GM12878 (cell line): Measurements from ENCODE around the gene YPEL3. TPM values are rescaled to one million over a fixed set of nuclear protein-coding genes. Genes with fewer than 3 reads are reported as not detected.

ENCODE experiments used
- CREM ChIP-seq: IDR thresholded peaks from 2 replicates; pipeline ENCODE4 v1.6.1; 2014; ENCODE audit warnings: antibody characterized with exemption, low read depth
- DPF2 ChIP-seq: fragments of 450-650 bp; IDR thresholded peaks from 2 replicates; pipeline ENCODE4 v1.6.1; 2017; ENCODE audit warnings: mild to moderate bottlenecking
- ELK1 ChIP-seq: IDR thresholded peaks from 2 replicates; pipeline ENCODE4 v1.6.1; 2012; ENCODE audit warnings: low read depth, low read length, improper control_type of control experiment
- HCFC1 ChIP-seq: fragments of 150-350 bp; IDR thresholded peaks from 2 replicates; pipeline ENCODE4 v1.6.1; 2014; ENCODE audit warnings: low read length
- IKZF1 ChIP-seq: fragments of 450-650 bp; conservative IDR thresholded peaks from 2 replicates; pipeline ENCODE4 v1.6.1; 2017; ENCODE audit warnings: antibody characterized with exemption, mild to moderate bottlenecking
- MAX ChIP-seq: IDR thresholded peaks from 2 replicates; pipeline ENCODE4 v1.6.1; 2012; ENCODE audit warnings: low read depth, low read length, improper control_type of control experiment
- MTA2 ChIP-seq: fragments of 450-650 bp; IDR thresholded peaks from 2 replicates; pipeline ENCODE4 v1.6.1; 2016; ENCODE audit warnings: low read depth, mild to moderate bottlenecking, moderate library complexity
- NR2C1 ChIP-seq: fragments of 450-650 bp; IDR thresholded peaks from 2 replicates; pipeline ENCODE4 v1.6.1; 2017; ENCODE audit warnings: antibody characterized with exemption, mild to moderate bottlenecking, moderate library complexity
- NR2F1 ChIP-seq: fragments of 450-650 bp; conservative IDR thresholded peaks from 2 replicates; pipeline ENCODE4 v1.6.1; 2017; ENCODE audit warnings: mild to moderate bottlenecking
- PAX5 ChIP-seq: IDR thresholded peaks from 2 replicates; pipeline ENCODE4 v1.6.1; 2011; ENCODE audit warnings: low read depth, low read length, borderline replicate concordance
- SMARCA5 ChIP-seq: fragments of 450-650 bp; IDR thresholded peaks from 2 replicates; pipeline ENCODE4 v1.6.1; 2017; ENCODE audit warnings: mild to moderate bottlenecking
- SREBF1 ChIP-seq: IDR thresholded peaks from 2 replicates; pipeline ENCODE4 v1.6.1; 2012; ENCODE audit warnings: mild to moderate bottlenecking, low read length
- TCF3 ChIP-seq: IDR thresholded peaks from 2 replicates; pipeline ENCODE4 v1.6.1; 2012; ENCODE audit warnings: low read depth, mild to moderate bottlenecking, low read length, borderline replicate concordance; ENCODE audit not compliant: insufficient read depth
- ZSCAN29 ChIP-seq: fragments of 450-650 bp; IDR thresholded peaks from 2 replicates; pipeline ENCODE4 v1.6.1; 2017; ENCODE audit warnings: mild to moderate bottlenecking, moderate library complexity
- polyA plus RNA-seq, 11 experiments: library from polyadenylated mRNA; depleted of rRNA in 4 of 11; unstranded in 6 of 11; stranded (reverse) in 5 of 11; fragments of >200 nt; fragmentation: Nextera tagmentation in 4 of 11; fragmentation: Illumina TruSeq in 1 of 11; extraction: Ambion mirVana in 4 of 11; extraction: Trizol in 1 of 11; gene quantifications; 1 replicate in 1 of 11; 2 replicates in 10 of 11; pipeline versions ENCODE4 v1.2.1 to v1.2.3, GENCODE V29; 2011 to 2016; ENCODE audit warnings: inconsistent platforms in 2 of 11, missing spikeins in 2 of 11, low read depth in 1 of 11
- total RNA-seq, 4 experiments: library from RNA; depleted of rRNA in 3 of 4; stranded (reverse); fragments of >200 nt in 3 of 4; fragmentation: Illumina TruSeq in 1 of 4; extraction: Trizol in 1 of 4; gene quantifications; 2 replicates each; pipeline versions ENCODE4 v1.2.1 to v1.2.3, GENCODE V29; 2013 to 2021
- TF ChIP-seq, protein P1 (sequence below), 3 experiments: IDR thresholded peaks in 2 of 3; conservative IDR thresholded peaks in 1 of 3; 2 replicates each; pipeline ENCODE4 v1.5.1; 2011; ENCODE audit warnings: low read depth in 3 of 3, low read length in 3 of 3, mild to moderate bottlenecking in 3 of 3, control low read depth in 2 of 3, moderate library complexity in 2 of 3, inconsistent platforms in 1 of 3, mixed read lengths in 1 of 3; ENCODE audit not compliant: control insufficient read depth in 2 of 3, insufficient read depth in 1 of 3; ENCODE audit errors: extremely low read depth in 1 of 3

YPEL3 gene
- total and polyA plus RNA-seq, 10 of the 15 experiments (the other 5 are each of a cell fraction or from before 2014, with no cell fraction given), result 1.3 to 22.0 (median 12.1) TPM

DNA sequence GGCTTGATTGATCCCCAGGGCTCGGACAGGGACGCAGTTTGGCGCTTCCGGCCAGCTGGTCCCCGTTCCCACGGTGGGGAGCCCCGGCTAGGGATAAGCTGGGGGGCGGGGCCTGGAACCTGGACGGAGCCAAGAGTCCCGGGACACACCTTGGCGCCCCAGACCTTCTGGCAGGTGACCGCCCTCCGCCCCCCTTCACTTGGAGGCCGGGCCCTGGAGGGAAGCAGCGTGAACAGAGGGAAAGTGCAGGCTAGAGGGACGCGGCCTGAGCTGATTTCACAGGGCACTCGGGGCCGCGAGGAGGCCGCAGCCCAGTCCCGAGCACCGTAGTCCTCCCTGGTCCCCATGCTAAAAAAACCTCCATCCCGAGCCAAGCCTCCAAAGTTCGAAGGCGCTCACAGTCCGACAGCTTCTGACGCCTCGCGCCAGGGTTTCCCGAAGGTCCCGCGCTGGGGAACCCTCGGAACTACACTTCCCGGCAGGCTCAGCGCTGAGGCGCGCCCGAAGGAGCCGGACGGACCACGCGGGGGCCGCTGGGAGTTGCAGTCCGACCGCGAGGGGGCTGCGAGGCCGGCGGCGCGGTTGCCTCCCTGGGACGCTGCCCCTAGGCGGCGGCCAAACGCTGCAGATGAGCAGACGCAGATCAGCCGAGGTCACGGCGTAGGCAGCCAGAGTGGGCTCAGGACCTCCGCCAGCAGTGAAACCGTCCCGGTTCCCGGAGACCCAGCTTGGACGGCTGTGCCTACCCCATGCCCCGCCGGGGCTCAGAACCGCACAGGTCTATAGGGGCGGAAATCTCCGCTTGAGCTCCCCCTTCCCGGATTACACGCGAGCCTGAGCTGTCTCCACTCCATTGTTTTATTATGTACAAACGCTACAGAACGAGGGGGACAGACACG, 4.3 kb downstream of the YPEL3 start, which contains the start of gene TBX6 (continued):
- TF ChIP-seq TCF3 (0 out of 2 replicates have a peak, but pooled peaks have one; percentile 42), HCFC1 (peak; percentile 100), CREM (peak; percentile 85), MAX (peak; percentile 62; the same call in 1 of the 2 replicates), PAX5 (peak; percentile 79), ELK1 (0 out of 2 replicates have a peak, but pooled peaks have one; percentile 36), SMARCA5 (peak; percentile 81), NR2F1 (peak; percentile 98), ZSCAN29 (peak; percentile 99), IKZF1 (peak; percentile 97), MTA2 (no peak), NR2C1 (peak; percentile 72; the same call in 1 of the 2 replicates), SREBF1 (peak; percentile 84; the same call in 1 of the 2 replicates), DPF2 (peak; percentile 14; the same call in 1 of the 2 replicates)
- TF ChIP-seq, protein P1, sequence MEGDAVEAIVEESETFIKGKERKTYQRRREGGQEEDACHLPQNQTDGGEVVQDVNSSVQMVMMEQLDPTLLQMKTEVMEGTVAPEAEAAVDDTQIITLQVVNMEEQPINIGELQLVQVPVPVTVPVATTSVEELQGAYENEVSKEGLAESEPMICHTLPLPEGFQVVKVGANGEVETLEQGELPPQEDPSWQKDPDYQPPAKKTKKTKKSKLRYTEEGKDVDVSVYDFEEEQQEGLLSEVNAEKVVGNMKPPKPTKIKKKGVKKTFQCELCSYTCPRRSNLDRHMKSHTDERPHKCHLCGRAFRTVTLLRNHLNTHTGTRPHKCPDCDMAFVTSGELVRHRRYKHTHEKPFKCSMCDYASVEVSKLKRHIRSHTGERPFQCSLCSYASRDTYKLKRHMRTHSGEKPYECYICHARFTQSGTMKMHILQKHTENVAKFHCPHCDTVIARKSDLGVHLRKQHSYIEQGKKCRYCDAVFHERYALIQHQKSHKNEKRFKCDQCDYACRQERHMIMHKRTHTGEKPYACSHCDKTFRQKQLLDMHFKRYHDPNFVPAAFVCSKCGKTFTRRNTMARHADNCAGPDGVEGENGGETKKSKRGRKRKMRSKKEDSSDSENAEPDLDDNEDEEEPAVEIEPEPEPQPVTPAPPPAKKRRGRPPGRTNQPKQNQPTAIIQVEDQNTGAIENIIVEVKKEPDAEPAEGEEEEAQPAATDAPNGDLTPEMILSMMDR (IDR thresholded peaks at IDR 0.05 in 2 of 3, conservative IDR thresholded peaks at IDR 0.05 in 1 of 3; ENCODE audit: control insufficient read depth in 2 of 3, extremely low read depth in 1 of 3, insufficient read depth in 1 of 3, low read depth in 3 of 3, low read length in 3 of 3), result peak; percentile 82 to 95 (median 83)
